ENCODE results near the gene MASTL. TPM values are rescaled to one million over a fixed set of nuclear protein-coding genes. Genes with fewer than 3 reads are reported as not detected.
"Not testable (repeated sequence)": the region's sequence is repeated elsewhere in the genome, so short reads cannot be mapped to it uniquely, and the experiment has no call there.

The MASTL gene
- total RNA-seq, 1 donor from 2014 or later, result 10.9 TPM

- Mint-ChIP-seq H3K4me1 (ENCODE audit: low read depth, unreplicated experiment) (peaks cover 18% of the 10 kb centered on the region), H3K4me3 (ENCODE audit: unreplicated experiment) (peak overlapping the region; percentile 100), H3K27ac (ENCODE audit: unreplicated experiment) (peak overlapping the region; percentile 99), H3K9me3 (ENCODE audit: unreplicated experiment) (peaks cover 13% of the 10 kb centered on the region), H3K36me3 (ENCODE audit: unreplicated experiment) (peaks cover 5% of the 10 kb centered on the region), H3K27me3 (ENCODE audit: unreplicated experiment) (peaks cover 16% of the 10 kb centered on the region)
- no peak for DNase-seq
- TF ChIP-seq CTCF (IDR thresholded peaks at IDR 0.05; ENCODE audit: partially characterized antibody, unreplicated experiment), result no peak
Observed at GRCh38 chr10:27153845-27154193, 1.3 kb upstream of the MASTL start.

GRCh38 chr10:27156566-27156965, 1.4 kb downstream of the MASTL start:
- peak overlapping the region; percentile 82 for H3K27ac Mint-ChIP-seq (ENCODE audit: unreplicated experiment)

GRCh38 chr10:27157150-27157549, 2.0 kb downstream of the MASTL start:
- TF ChIP-seq CTCF (IDR thresholded peaks at IDR 0.05; ENCODE audit: partially characterized antibody, unreplicated experiment), result no peak
- Mint-ChIP-seq H3K36me3 (ENCODE audit: unreplicated experiment) (peaks cover 5% of the 10 kb centered on the region), H3K4me3 (ENCODE audit: unreplicated experiment) (peak overlapping the region; percentile 85), H3K9me3 (ENCODE audit: unreplicated experiment) (peaks cover 13% of the 10 kb centered on the region), H3K27me3 (ENCODE audit: unreplicated experiment) (peaks cover 16% of the 10 kb centered on the region), H3K27ac (ENCODE audit: unreplicated experiment) (peak overlapping the region; percentile 91), H3K4me1 (ENCODE audit: low read depth, unreplicated experiment) (peaks cover 13% of the 10 kb centered on the region)
- DNase-seq, result no peak

More at GRCh38 chr10:27156566-27156965, 1.4 kb downstream of the MASTL start:
- peaks cover 14% of the 10 kb centered on the region for H3K4me1 Mint-ChIP-seq (ENCODE audit: low read depth, unreplicated experiment)
- H3K27me3 Mint-ChIP-seq (ENCODE audit: unreplicated experiment), result peaks cover 16% of the 10 kb centered on the region
- H3K9me3 Mint-ChIP-seq (ENCODE audit: unreplicated experiment), result peaks cover 13% of the 10 kb centered on the region
- peak overlapping the region; percentile 100 for H3K4me3 Mint-ChIP-seq (ENCODE audit: unreplicated experiment)
- not testable (repeated sequence) for H3K36me3 Mint-ChIP-seq (ENCODE audit: unreplicated experiment); DNase-seq

GRCh38 chr10:27158421-27158820, 3.3 kb downstream of the MASTL start:
- no peak for TF ChIP-seq CTCF (IDR thresholded peaks at IDR 0.05; ENCODE audit: partially characterized antibody, unreplicated experiment)

GRCh38 chr10:27169849-27170248, 14.7 kb downstream of the MASTL start:
- Mint-ChIP-seq H3K4me1 (ENCODE audit: low read depth, unreplicated experiment) (no peaks in the 10 kb centered on the region), H3K4me3 (ENCODE audit: unreplicated experiment) (no peak overlapping the region), H3K36me3 (ENCODE audit: unreplicated experiment) (no peaks in the 10 kb centered on the region), H3K27me3 (ENCODE audit: unreplicated experiment) (no peaks in the 10 kb centered on the region), H3K9me3 (ENCODE audit: unreplicated experiment) (no peaks in the 10 kb centered on the region), H3K27ac (ENCODE audit: unreplicated experiment) (no peak overlapping the region)
- DNase-seq, result no peak
- TF ChIP-seq CTCF (IDR thresholded peaks at IDR 0.05; ENCODE audit: partially characterized antibody, unreplicated experiment), result no peak

More at GRCh38 chr10:27158421-27158820, 3.3 kb downstream of the MASTL start:
- Mint-ChIP-seq H3K27me3 (ENCODE audit: unreplicated experiment) (peaks cover 16% of the 10 kb centered on the region), H3K36me3 (ENCODE audit: unreplicated experiment) (peaks cover 5% of the 10 kb centered on the region), H3K9me3 (ENCODE audit: unreplicated experiment) (peaks cover 13% of the 10 kb centered on the region), H3K4me1 (ENCODE audit: low read depth, unreplicated experiment) (peaks cover 4% of the 10 kb centered on the region), H3K4me3 (ENCODE audit: unreplicated experiment) (no peak overlapping the region), H3K27ac (ENCODE audit: unreplicated experiment) (no peak overlapping the region)
- DNase-seq, result no peak

All from glutamatergic neuron (in vitro differentiated cells).